ENCODE results near the gene CBARP.
"Not testable (repeated sequence)": the region's sequence is repeated elsewhere in the genome, so short reads cannot be mapped to it uniquely, and the experiment has no call there.

CBARP gene

GRCh38 chr19:1214299-1214861, 23.4 kb downstream of the CBARP start:
- H3K27ac ChIP-seq = peak overlapping the region; percentile 86
- peak overlapping the region; percentile 90 for H3K4me2 ChIP-seq
- H3K9me3 ChIP-seq = no peaks in the 10 kb centered on the region
- H3K9ac ChIP-seq = peak overlapping the region; percentile 77
- no peak for TF ChIP-seq Cebpa-rat (IDR thresholded peaks at IDR 0.05)
- peaks cover 82% of the 10 kb centered on the region for H3K36me3 ChIP-seq
- H3K4me1 ChIP-seq = peaks cover 74% of the 10 kb centered on the region
- peaks cover 98% of the 10 kb centered on the region for H4K20me1 ChIP-seq
- H3K4me3 ChIP-seq = peak overlapping the region; percentile 33; the same call in 1 of the 2 replicates
- H3K27me3 ChIP-seq = no peaks in the 10 kb centered on the region

GRCh38 chr19:1213391-1214286, 24.2 kb downstream of the CBARP start:
- H3K9me3 ChIP-seq = no peaks in the 10 kb centered on the region
- H3K4me3 ChIP-seq = peak overlapping the region; percentile 33
- H3K4me2 ChIP-seq = peak overlapping the region; percentile 90
- H4K20me1 ChIP-seq = peaks cover 100% of the 10 kb centered on the region
- H3K36me3 ChIP-seq = peaks cover 85% of the 10 kb centered on the region
- peak overlapping the region; percentile 86 for H3K27ac ChIP-seq
- no peak for TF ChIP-seq Cebpa-rat (IDR thresholded peaks at IDR 0.05)
- peaks cover 77% of the 10 kb centered on the region for H3K4me1 ChIP-seq
- H3K27me3 ChIP-seq = no peaks in the 10 kb centered on the region
- peak overlapping the region; percentile 77 for H3K9ac ChIP-seq

GRCh38 chr19:1211494-1212234, 26.1 kb downstream of the CBARP start:
- no peak overlapping the region for H3K4me3 ChIP-seq
- peaks cover 68% of the 10 kb centered on the region for H3K36me3 ChIP-seq
- H3K4me2 ChIP-seq = peak overlapping the region; percentile 90
- H3K9ac ChIP-seq = 0 out of 2 replicates have a peak overlapping the region, but pooled peaks have one; percentile 41
- H4K20me1 ChIP-seq = peaks cover 100% of the 10 kb centered on the region
- H3K27me3 ChIP-seq = no peaks in the 10 kb centered on the region
- no peaks in the 10 kb centered on the region for H3K9me3 ChIP-seq
- H3K27ac ChIP-seq = peak overlapping the region; percentile 60
- no peak for TF ChIP-seq Cebpa-rat (IDR thresholded peaks at IDR 0.05)
- peaks cover 77% of the 10 kb centered on the region for H3K4me1 ChIP-seq

- H3K9me3 ChIP-seq = no peaks in the 10 kb centered on the region
- peaks cover 74% of the 10 kb centered on the region for H3K4me1 ChIP-seq
- H4K20me1 ChIP-seq = peaks cover 92% of the 10 kb centered on the region
- no peak overlapping the region for H3K4me3 ChIP-seq
- peaks cover 54% of the 10 kb centered on the region for H3K36me3 ChIP-seq
- H3K27ac ChIP-seq = 0 out of 2 replicates have a peak overlapping the region, but pooled peaks have one; percentile 30
- peak overlapping the region; percentile 34; the same call in 1 of the 2 replicates for H3K9ac ChIP-seq
- peak overlapping the region; percentile 90 for H3K4me2 ChIP-seq
- TF ChIP-seq Cebpa-rat (IDR thresholded peaks at IDR 0.05) = no peak
- H3K27me3 ChIP-seq = no peaks in the 10 kb centered on the region
Observed at GRCh38 chr19:1210227-1210538, 27.6 kb downstream of the CBARP start.

- not testable (repeated sequence) for H3K27me3 ChIP-seq, H3K27ac ChIP-seq, H3K9me3 ChIP-seq
- Histone ChIP-seq H3K9ac (peak overlapping the region; percentile 63), H3K4me2 (peak overlapping the region; percentile 90), H4K20me1 (peaks cover 78% of the 10 kb centered on the region), H3K36me3 (peaks cover 43% of the 10 kb centered on the region), H3K4me3 (peak overlapping the region; percentile 31; the same call in 1 of the 2 replicates), H3K4me1 (peaks cover 74% of the 10 kb centered on the region)
Observed at GRCh38 chr19:1208830-1209229, 29.0 kb downstream of the CBARP start.

- Histone ChIP-seq H3K9me3 (no peaks in the 10 kb centered on the region), H3K36me3 (peaks cover 35% of the 10 kb centered on the region), H3K4me1 (peaks cover 69% of the 10 kb centered on the region), H3K27me3 (no peaks in the 10 kb centered on the region), H3K27ac (peak overlapping the region; percentile 97), H3K4me2 (peak overlapping the region; percentile 90), H3K4me3 (peak overlapping the region; percentile 98), H4K20me1 (peaks cover 59% of the 10 kb centered on the region), H3K9ac (peak overlapping the region; percentile 97)
- no peak for TF ChIP-seq Cebpa-rat (IDR thresholded peaks at IDR 0.05)
Observed at GRCh38 chr19:1206864-1207450, 30.8 kb downstream of the CBARP start.

- Histone ChIP-seq H3K4me2 (peak overlapping the region; percentile 90), H3K4me3 (peak overlapping the region; percentile 98), H3K27me3 (no peaks in the 10 kb centered on the region), H3K27ac (peak overlapping the region; percentile 97), H3K9me3 (no peaks in the 10 kb centered on the region), H3K4me1 (peaks cover 63% of the 10 kb centered on the region), H3K9ac (peak overlapping the region; percentile 97), H4K20me1 (peaks cover 53% of the 10 kb centered on the region), H3K36me3 (peaks cover 28% of the 10 kb centered on the region)
- no peak for TF ChIP-seq Cebpa-rat (IDR thresholded peaks at IDR 0.05)
Observed at GRCh38 chr19:1206150-1206863, 31.5 kb downstream of the CBARP start.

- peak within 1 kb of the TSS; percentile 95 for H3K4me2 ChIP-seq
- H4K20me1 ChIP-seq = peaks cover 44% of the 10 kb centered on the region
- H3K9ac ChIP-seq = peak within 1 kb of the TSS; percentile 97
- H3K9me3 ChIP-seq = no peaks in the 10 kb centered on the region
- peaks cover 19% of the 10 kb centered on the region for H3K36me3 ChIP-seq
- peak within 1 kb of the TSS; percentile 97 for H3K27ac ChIP-seq
- peaks cover 54% of the 10 kb centered on the region for H3K4me1 ChIP-seq
- TF ChIP-seq Cebpa-rat (IDR thresholded peaks at IDR 0.05) = no peak
- H3K27me3 ChIP-seq = no peaks in the 10 kb centered on the region
- peak within 1 kb of the TSS; percentile 98 for H3K4me3 ChIP-seq
Observed at GRCh38 chr19:1205114-1206099, 32.4 kb downstream of the CBARP start, which contains the start of gene STK11. Gene STK11, plus strand, starts transcription at chr19:1205778. Its CDS starts 1,136 bp downstream, at chr19:1206914.

GRCh38 chr19:1200614-1201013, 37.2 kb downstream of the CBARP start:
- not testable (repeated sequence) for H3K9ac ChIP-seq, H3K9me3 ChIP-seq

More at GRCh38 chr19:1200614-1201013, 37.2 kb downstream of the CBARP start:
- H4K20me1 ChIP-seq, H3K4me3 ChIP-seq, H3K27me3 ChIP-seq, H3K4me2 ChIP-seq, H3K27ac ChIP-seq, H3K36me3 ChIP-seq: not testable (repeated sequence)
- H3K4me1 ChIP-seq = peaks cover 29% of the 10 kb centered on the region
